Measurements from ENCODE around the gene MAGT1.
A peak's percentile ranks its signal among the peaks of the same experiment; 100 is the strongest.

The MAGT1 gene

DNA sequence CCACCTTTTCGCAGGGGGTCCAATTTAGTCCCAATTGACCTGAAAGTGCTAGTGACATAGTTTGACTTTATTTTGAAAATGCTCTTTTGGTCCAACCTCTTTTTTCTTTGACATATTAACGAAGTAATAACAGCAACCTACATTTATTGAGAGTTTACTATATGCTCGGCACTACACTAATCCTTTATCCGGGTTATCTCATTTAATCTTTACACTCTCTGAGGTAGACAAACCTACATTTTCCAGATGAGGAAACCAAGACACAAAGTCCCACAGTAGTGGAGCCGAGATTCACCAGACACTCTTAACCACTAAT, 108.9 kb downstream of the MAGT1 start:
- no peak for DNase-seq (ENCODE audit: low spot score)
- in situ Hi-C loops (cut with MboI; ENCODE audit: low sequenced_read_pairs, unreplicated experiment): no loop called here
- TF ChIP-seq, protein P1, sequence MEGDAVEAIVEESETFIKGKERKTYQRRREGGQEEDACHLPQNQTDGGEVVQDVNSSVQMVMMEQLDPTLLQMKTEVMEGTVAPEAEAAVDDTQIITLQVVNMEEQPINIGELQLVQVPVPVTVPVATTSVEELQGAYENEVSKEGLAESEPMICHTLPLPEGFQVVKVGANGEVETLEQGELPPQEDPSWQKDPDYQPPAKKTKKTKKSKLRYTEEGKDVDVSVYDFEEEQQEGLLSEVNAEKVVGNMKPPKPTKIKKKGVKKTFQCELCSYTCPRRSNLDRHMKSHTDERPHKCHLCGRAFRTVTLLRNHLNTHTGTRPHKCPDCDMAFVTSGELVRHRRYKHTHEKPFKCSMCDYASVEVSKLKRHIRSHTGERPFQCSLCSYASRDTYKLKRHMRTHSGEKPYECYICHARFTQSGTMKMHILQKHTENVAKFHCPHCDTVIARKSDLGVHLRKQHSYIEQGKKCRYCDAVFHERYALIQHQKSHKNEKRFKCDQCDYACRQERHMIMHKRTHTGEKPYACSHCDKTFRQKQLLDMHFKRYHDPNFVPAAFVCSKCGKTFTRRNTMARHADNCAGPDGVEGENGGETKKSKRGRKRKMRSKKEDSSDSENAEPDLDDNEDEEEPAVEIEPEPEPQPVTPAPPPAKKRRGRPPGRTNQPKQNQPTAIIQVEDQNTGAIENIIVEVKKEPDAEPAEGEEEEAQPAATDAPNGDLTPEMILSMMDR (IDR thresholded peaks at IDR 0.05; ENCODE audit: borderline replicate concordance, control extremely low read depth, extremely low read depth, insufficient read depth, missing control alignments): no peak

DNA sequence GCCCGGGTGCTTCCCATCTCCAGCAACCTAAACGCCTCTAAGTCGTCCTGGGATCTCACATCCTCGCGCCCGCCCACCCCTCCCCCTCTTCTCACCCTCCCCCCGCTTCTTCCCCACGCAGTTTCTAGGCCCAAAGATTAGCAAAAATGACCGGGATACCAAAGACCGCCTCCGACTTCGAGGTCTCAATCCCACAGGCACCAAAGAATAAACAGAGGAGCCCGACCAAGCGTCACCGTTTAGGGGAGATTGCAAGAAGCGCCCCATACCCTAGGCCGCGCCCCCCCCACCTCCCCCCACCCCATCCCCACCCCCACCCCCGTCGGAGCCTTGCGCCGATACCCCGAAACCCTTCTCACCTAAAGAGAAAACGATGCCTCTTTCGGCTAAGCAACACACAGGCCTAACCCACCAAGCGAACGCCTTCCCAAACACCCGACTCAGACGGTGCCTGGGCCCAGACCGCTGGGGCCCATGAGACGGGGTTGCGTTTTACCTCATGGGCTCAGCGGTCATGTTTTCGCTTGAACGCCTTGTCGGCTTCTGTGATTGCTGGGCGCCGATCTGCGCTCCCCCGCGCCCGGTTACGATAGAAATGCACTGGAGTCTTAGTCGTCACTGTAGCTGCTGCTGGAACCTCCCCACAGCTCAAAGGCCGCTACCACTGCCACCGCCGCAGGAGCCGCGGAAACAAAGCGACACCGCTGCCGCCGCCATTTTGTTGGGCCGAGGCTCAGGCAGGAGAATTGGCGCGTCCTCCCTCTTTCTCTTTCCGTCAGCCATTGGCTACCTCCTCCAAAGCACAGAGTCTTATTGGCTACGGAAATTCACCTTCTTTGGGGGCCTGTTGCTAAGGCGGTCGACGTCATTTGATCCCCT, 109.5 kb downstream of the MAGT1 start, which contains the start of gene ATRX:
Gene ATRX (minus strand): TSS at position 731 of the 879 bp plus-strand sequence. CDS start 215 bp downstream, at position 516.
- DNase-seq (ENCODE audit: low spot score): peak; percentile 83
- in situ Hi-C loops (cut with MboI; ENCODE audit: low sequenced_read_pairs, unreplicated experiment): no loop called here
- TF ChIP-seq, protein P1 (IDR thresholded peaks at IDR 0.05; ENCODE audit: borderline replicate concordance, control extremely low read depth, extremely low read depth, insufficient read depth, missing control alignments): no peak

DNA sequence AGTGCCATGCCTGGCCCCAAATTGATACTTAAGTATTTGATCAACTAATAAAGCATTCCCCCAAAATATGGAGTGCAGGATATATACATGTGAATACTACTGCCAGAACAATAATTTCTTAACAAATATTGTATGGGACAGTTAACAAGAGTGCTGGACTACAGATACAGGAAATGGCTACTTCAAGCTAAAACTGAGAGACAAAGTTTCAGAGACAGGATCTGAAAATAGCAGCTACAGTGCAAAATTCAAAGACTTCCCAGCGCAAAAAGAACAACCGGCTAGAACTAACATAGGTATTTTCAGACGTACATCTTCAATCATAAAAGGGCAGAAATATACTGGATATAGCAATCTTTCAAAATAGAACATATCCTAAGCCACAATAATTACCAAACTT, 115.5 kb downstream of the MAGT1 start:
- in situ Hi-C loops (cut with MboI; ENCODE audit: low sequenced_read_pairs, unreplicated experiment): no loop called here
- TF ChIP-seq, protein P1 (IDR thresholded peaks at IDR 0.05; ENCODE audit: borderline replicate concordance, control extremely low read depth, extremely low read depth, insufficient read depth, missing control alignments): no peak
- DNase-seq (ENCODE audit: low spot score): peak; percentile 21

- in situ Hi-C loops (cut with MboI; ENCODE audit: low sequenced_read_pairs, unreplicated experiment): no loop called here
- DNase-seq (ENCODE audit: low spot score): no peak
- TF ChIP-seq, protein P1 (IDR thresholded peaks at IDR 0.05; ENCODE audit: borderline replicate concordance, control extremely low read depth, extremely low read depth, insufficient read depth, missing control alignments): no peak
Observed at GRCh38 chrX:77776659-77777058, 118.6 kb downstream of the MAGT1 start.

Data from GM13976 (cell line).